COR-L47 (cell line): ENCODE results near the gene IFT25.
"Not testable (repeated sequence)": the region's sequence is repeated elsewhere in the genome, so short reads cannot be mapped to it uniquely, and the experiment has no call there.

ENCODE experiments used
- DNase-seq: peaks from one replicate; lab custom pipeline; 2025; lab: John Stamatoyannopoulos, UW

The IFT25 gene

DNA sequence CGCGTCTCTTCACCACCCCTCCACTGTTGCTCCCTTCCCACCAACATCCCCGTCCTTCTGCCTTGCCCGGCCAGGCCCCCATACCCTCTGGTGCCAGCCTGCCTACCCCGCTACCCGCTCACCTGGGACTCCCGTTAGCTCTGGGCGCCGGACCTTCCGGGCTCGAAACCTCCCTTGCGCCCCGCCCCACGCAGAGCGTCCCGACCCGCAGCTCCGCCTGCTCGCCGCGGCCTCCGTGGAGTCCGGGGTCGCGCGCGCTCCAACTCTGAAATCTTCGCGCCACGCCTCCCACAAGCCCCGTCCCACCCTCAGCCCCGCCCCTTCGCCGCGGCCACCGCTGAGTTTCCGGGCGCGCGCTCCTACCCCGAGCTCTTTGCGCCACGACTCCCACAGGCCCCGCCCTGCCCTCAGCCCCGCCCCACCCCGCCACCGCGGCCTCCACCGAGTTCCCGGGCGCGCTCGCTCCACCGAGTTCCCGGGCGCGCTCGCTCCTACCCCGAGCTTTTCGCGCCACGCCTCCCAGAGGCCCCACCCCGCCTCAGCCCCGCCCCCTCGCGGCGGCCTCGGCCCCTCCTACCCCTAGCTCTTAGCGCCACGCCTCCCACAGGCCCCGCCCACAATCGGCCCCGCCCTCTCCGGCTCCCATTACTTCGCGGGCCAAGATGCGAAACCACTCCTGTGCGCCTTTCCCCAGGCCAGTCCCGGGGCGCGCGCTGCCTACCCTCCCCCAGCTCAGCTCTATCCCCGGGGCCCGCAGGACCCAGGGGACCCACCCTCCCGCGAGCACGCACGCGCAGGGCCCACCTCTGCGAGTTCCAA, at the start of gene IFT25:
IFT25 (minus strand) TSS at position 267 of the 819 bp plus-strand sequence. CDS start 5,617 bp downstream, outside the sequence.
- DNase-seq: peak; percentile 92

DNA sequence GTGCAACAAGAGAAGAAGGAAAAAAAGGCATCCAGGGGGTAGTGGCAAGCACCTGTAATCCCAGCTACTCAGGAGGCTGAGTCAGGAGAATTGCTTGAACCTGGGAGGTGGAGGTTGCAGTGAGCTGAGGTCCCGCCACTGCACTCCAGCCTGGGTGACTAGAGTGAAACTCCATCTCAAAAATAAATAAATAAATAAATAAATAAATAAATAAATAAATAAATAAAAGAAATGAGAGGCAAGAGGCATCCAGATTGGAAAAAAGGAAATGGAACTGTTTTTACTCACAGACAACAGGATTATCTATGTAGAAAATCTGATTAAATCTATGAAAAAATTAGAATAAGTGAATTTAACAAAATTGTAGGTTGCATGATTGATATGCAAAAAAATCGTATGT, 49.0 kb upstream of the IFT25 start:
- not testable (repeated sequence) for DNase-seq

DNA sequence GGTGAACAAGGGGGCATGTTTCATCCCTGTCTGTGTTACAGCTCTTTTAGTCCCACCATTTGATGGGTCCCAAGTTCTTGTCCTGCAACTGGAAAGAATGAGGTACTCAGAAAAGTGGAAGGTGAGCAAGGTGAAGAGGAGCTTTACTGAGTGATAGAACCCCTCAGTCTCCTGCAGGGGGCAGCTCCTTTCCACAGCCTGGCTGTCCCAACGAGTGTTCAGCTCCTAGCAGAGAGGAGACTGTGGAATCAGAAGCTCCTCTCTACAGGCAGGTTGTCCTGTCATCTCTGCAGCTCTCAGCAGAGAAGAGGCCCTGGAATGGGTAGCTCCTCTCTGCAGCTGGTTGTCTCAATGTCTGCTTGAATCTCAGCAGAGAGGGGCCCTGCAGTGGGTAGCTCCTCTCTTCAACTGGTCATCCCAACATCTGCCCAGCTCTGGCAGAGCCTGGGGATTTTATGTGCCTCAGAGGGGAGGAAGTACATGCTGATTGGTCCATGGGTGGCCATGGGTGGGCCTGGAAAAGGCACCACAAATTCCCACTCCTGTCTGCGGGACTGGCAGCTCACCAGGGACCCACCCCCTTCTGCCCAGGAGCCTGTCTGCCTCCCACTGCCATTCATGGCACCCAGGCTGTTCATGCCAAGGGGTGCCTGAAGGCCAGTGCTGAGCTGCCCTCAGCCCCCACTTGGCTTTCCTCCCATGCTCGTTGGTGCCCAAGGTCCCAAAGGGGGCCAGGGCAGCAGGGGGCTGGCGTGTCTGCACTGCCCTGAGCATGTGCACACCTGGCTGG, 46.8 kb upstream of the IFT25 start:
- DNase-seq: no peak

DNA sequence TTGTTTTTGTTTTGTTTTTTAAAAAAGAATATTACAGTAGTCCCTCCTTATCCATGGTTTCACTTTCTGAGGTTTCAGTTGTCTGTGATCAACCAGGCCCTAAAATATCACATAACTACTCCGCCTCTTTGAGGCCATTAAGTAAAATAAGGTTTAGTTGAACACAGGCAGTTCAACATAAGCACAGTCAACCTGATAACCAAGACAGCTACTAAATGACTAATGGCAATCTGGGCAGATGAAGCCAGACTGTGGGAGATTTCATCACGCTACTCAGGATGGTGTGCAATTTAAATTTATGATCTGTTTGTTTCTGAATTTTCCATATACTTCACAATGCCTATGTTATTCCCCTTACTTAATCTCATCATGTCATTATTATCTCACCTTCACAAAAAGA, 42.4 kb upstream of the IFT25 start:
- no peak for DNase-seq

DNA sequence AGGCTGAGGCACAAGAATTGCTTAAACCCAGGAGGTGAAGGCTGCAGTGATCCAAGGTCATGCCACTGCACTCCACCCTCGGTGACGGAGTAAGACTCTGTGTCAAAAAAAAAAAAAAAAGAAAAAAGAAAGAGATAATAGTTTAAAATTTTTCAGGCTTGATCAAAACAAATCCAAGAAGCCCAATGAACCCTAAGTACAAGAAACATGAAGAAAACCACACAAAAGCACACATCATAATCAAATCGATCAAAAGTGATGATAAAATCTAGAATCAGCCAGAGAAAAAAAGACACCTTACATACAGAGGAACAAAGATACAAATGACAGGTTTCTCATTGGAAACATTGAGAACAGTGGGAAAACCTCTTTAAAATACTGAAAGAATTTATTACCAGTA, 41.0 kb upstream of the IFT25 start:
- no peak for DNase-seq

DNA sequence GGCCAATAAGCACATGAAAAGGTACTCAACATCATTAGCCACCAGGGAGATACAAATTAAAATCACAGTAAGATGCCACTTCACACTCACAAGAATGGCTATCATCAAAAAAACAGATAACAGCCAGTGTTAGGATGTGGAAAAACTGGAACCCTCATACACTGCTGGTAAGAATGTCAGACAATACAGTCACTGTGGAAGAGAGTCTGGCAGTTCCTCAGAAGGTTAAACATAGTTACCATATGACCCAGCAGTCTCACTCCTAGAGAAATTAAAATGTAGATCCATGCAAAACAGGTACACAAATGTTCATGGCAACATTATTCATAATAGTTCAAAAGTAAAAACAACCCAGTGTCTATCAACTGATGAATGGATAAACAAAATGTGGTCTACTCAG, 39.2 kb upstream of the IFT25 start:
- no peak for DNase-seq

- DNase-seq: no peak
These were observed 37.2 kb upstream of the IFT25 start for GRCh38 chr1:53982763-53983104.

- peak; percentile 28 for DNase-seq
These were observed 36.7 kb upstream of the IFT25 start for GRCh38 chr1:53982034-53982762.

- DNase-seq: no peak
These were observed 35.7 kb upstream of the IFT25 start for GRCh38 chr1:53981220-53981619.

GRCh38 chr1:53979712-53980450, 34.4 kb upstream of the IFT25 start:
- DNase-seq: no peak

GRCh38 chr1:53975861-53976260, 30.4 kb upstream of the IFT25 start:
- no peak for DNase-seq

GRCh38 chr1:53971718-53972117, 26.2 kb upstream of the IFT25 start:
- no peak for DNase-seq

DNA sequence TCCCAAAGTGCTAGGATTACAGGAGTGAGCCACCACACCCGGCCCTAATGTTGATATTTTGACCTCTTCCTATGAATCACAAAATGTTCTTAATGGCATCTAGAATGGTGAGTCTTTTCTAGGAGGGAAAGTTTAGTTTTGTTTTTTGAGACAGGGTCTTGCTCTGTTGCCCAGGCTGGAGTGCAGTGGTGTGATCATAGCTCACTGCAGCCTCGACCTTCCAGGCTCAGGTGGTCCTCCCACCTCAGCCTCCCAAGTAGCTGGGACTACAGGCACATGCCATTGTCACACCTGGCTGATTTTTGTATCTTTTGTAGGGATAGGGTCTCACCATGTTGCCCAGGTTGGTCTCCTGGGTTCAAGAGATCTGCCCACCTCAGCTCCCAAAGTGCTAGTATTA, 23.8 kb upstream of the IFT25 start:
- DNase-seq: not testable (repeated sequence)

DNA sequence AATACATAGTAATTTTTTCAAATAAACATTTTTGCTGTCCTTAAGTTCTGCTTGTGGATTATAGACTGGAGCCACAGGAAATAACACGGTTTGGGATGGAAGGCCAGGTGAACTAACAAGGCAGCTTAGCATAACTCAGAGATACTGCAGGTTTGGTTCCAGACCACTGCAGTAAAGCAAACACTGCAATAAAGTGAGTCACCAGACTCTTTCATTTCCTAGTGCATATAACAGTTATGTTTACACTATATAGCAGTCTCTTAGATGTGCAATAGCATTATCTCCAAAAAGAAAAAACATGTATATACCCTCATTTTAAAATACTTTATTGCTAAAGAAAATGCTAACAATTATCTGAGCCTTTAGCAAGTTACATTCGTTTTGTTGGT, 22.6 kb upstream of the IFT25 start:
- DNase-seq: no peak

- no peak for DNase-seq
These were observed 22.1 kb upstream of the IFT25 start for GRCh38 chr1:53967409-53968124.

DNA sequence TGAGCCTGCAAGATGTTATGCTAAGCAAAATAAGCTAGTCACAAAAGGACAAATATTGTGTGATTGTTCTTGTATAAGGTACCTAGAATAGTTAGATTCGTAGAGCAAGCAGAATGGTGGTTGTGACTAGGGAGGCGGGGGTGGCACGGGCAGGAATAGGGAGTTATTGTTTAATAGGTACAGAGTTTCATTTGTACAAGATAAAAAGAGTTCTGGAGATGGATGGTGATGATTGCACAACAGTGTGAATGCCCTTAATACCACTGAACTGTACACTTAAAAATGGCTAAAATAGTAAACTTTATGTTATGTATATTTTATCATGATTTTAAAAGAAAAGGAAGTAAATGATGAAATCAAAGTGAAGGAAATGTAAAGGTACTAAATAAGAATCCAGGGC, 21.3 kb upstream of the IFT25 start:
- no peak for DNase-seq

- DNase-seq: no peak
These were observed 18.6 kb upstream of the IFT25 start for GRCh38 chr1:53964109-53964508.

- DNase-seq: no peak
These were observed 18.0 kb upstream of the IFT25 start for GRCh38 chr1:53963460-53963859.

DNA sequence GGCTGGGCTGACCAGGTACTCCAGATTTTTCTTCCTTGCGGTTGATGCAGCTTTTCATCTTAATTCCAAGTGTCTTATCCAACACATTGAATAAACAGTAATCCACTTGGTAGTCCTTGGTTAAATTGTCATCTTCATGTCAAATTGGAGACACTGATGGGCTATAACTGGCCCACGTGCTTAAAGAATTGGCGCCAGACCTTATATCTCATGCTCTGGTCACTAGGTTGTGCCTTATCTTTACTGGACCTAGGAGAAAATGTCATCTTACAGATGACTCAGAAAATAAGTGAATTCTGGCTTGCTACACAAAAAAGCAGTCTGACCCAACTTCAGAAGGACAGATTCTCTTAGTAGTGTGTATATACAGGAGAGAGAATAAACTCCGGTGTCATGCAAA, 16.9 kb upstream of the IFT25 start:
- DNase-seq: no peak

DNA sequence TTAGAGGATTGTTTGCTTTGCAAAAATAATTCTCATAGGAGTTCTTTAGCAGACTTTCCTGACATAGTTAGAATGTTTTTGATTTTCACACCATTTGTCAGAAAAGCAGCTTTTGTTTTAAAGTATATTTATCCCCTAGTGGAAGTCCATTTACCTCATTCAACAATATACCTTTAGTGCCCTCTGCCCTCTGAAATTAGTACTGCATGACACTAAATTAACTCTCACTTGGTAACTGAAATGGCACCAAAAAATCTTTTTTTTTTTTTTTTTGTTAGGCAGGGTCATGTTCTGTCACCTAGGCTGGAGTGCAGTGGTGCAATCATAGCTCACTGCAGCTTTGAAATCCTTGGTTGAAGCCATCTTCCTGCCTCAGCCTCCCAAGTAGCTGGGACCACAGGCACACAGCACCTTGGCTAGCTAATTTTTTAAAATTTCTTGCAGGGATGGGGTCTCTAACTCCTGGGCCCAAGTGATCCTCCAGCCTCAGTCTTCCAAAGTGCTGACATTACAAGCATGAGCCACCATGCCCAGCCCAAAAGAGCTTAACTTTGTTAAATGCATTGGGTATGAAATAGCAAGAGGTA, 14.3 kb upstream of the IFT25 start:
- DNase-seq: peak; percentile 33
